SIG-M5 (cell line): ENCODE measurements around the gene ZNF823.
"Not testable (repeated sequence)": the region's sequence is repeated elsewhere in the genome, so short reads cannot be mapped to it uniquely, and the experiment has no call there.

ENCODE experiments used
- DNase-seq: peaks from one replicate; lab custom pipeline; 2025; lab: John Stamatoyannopoulos, UW

The ZNF823 gene

GRCh38 chr19:11680689-11681302, 58.0 kb downstream of the ZNF823 start:
- DNase-seq = no peak

GRCh38 chr19:11678504-11678903, 60.2 kb downstream of the ZNF823 start:
- DNase-seq = no peak

GRCh38 chr19:11676661-11677600, 61.8 kb downstream of the ZNF823 start:
- DNase-seq = not testable (repeated sequence)

- DNase-seq = no peak
These were observed 63.2 kb downstream of the ZNF823 start for GRCh38 chr19:11675569-11675968.

GRCh38 chr19:11674067-11674492, 64.7 kb downstream of the ZNF823 start:
- no peak for DNase-seq

- DNase-seq = no peak
These were observed 65.1 kb downstream of the ZNF823 start for GRCh38 chr19:11673608-11674041.
